DOHH2 (cell line): ENCODE measurements around the gene POLE4.

Source experiments
- CTCF ChIP-seq: fragments of 200-600 bp; sonication (generic); IDR thresholded peaks from one replicate; pipeline ENCODE4 v1.5.1; 2014; ENCODE audit warnings: antibody characterized with exemption, mild to moderate bottlenecking, low read depth, low read length; ENCODE audit not compliant: poor library complexity, severe bottlenecking
- EZH2phosphoT487 ChIP-seq: fragments of 200-600 bp; sonication (generic); IDR thresholded peaks from 2 replicates; pipeline ENCODE4 v1.6.1; 2017; ENCODE audit warnings: borderline replicate concordance, mild to moderate bottlenecking, antibody characterized with exemption, low read length, moderate library complexity, mixed read lengths

GRCh38 chr2:74942263-74942662 is 16.2 kb upstream of the POLE4 start:
- TF ChIP-seq CTCF (no peak), EZH2phosphoT487 (no peak)
